ENCODE results near the gene DLGAP1. TPM values are rescaled to one million over a fixed set of nuclear protein-coding genes. Genes with fewer than 3 reads are reported as not detected.

Gene DLGAP1
- total RNA-seq, 1 experiment from 2014 or later: 0.39 TPM

DNA sequence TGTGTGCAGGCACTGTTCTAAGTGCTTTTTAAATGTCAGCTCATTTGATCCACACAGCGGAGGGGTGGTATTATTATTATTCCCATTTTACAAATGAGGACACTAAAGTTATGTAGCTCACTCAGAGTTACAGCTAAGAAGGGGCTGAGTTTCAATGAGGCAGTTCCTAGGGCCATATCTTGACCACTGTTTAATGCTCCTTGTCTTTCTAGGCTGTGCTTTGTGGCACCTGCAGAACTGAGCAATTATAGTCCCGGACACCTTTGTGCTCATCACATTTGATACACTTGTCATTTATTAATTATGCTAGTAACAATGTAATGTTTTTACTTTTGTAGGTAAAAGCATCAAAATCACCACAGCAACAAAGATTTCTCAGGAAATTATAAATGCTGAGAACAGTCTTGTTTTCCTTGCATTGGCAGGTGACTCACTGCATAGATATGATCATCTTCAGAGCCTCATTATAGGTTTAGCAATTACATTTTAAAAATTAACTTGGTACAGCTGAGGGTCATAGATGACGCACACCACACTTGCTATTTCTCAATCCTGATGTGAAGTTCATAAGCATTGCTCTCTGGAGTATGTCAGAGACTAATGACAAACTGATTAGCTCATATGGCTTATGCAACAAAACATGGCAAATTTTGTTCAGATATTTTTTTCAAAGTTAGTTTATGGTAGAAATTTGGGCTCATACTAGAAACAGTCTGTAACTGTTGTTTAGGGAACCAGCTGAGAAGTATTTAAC lies 638.3 kb downstream of the DLGAP1 start:
- CTCF ChIA-PET: no interaction called here
- ATAC-seq (no peak), DNase-seq (ENCODE audit: low read depth, low spot score) (no peak)
- no peaks in the 10 kb centered on the region for H3K36me3 ChIP-seq (ENCODE audit: control insufficient read depth in 1 of 2, insufficient read depth in 2 of 2, low read length in 2 of 2)
- no peak overlapping the region for H3K4me2 ChIP-seq (ENCODE audit: low read length)
- H3K9me3 ChIP-seq (ENCODE audit: control insufficient read depth in 1 of 2, insufficient read depth in 1 of 2, low read depth in 1 of 2, low read length in 2 of 2): no peaks in the 10 kb centered on the region
- TF ChIP-seq EZH2 (IDR thresholded peaks at IDR 0.05): no peak
- TF ChIP-seq JUND (IDR thresholded peaks at IDR 0.05): no peak
- TF ChIP-seq RAD21 (IDR thresholded peaks at IDR 0.05; ENCODE audit: low read depth): no peak
- TF ChIP-seq, protein P1, sequence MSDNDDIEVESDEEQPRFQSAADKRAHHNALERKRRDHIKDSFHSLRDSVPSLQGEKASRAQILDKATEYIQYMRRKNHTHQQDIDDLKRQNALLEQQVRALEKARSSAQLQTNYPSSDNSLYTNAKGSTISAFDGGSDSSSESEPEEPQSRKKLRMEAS (IDR thresholded peaks at IDR 0.05): no peak
- TF ChIP-seq, protein P2, sequence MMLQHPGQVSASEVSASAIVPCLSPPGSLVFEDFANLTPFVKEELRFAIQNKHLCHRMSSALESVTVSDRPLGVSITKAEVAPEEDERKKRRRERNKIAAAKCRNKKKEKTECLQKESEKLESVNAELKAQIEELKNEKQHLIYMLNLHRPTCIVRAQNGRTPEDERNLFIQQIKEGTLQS (IDR thresholded peaks at IDR 0.05): no peak
- no peak for TF ChIP-seq YY1 (IDR thresholded peaks at IDR 0.05; ENCODE audit: extremely low read depth, insufficient replicate concordance, low read depth, low read length)
- TF ChIP-seq FOSL1 (IDR thresholded peaks at IDR 0.05; ENCODE audit: low read depth): no peak
- TF ChIP-seq POLR2A (IDR thresholded peaks at IDR 0.05; ENCODE audit: borderline replicate concordance, extremely low read depth, insufficient read depth, insufficient read length): no peak
- TF ChIP-seq, protein P3, sequence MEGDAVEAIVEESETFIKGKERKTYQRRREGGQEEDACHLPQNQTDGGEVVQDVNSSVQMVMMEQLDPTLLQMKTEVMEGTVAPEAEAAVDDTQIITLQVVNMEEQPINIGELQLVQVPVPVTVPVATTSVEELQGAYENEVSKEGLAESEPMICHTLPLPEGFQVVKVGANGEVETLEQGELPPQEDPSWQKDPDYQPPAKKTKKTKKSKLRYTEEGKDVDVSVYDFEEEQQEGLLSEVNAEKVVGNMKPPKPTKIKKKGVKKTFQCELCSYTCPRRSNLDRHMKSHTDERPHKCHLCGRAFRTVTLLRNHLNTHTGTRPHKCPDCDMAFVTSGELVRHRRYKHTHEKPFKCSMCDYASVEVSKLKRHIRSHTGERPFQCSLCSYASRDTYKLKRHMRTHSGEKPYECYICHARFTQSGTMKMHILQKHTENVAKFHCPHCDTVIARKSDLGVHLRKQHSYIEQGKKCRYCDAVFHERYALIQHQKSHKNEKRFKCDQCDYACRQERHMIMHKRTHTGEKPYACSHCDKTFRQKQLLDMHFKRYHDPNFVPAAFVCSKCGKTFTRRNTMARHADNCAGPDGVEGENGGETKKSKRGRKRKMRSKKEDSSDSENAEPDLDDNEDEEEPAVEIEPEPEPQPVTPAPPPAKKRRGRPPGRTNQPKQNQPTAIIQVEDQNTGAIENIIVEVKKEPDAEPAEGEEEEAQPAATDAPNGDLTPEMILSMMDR (IDR thresholded peaks at IDR 0.05 in 2 of 3, conservative IDR thresholded peaks at IDR 0.05 in 1 of 3; ENCODE audit: borderline replicate concordance in 1 of 3, insufficient read depth in 1 of 3, low read depth in 2 of 3, low read length in 2 of 3): no peak
- no peak for TF ChIP-seq POLR2AphosphoS5 (IDR thresholded peaks at IDR 0.05; ENCODE audit: low read depth, low read length)
- TF ChIP-seq CEBPB (IDR thresholded peaks at IDR 0.05; ENCODE audit: low read depth): no peak
- TF ChIP-seq SRF (IDR thresholded peaks at IDR 0.05; ENCODE audit: low read depth): no peak
- no peak for TF ChIP-seq ZNF274 (IDR thresholded peaks at IDR 0.05; ENCODE audit: low read depth, low read length)
- TF ChIP-seq SIN3A (IDR thresholded peaks at IDR 0.05; ENCODE audit: low read depth): no peak
- peaks cover 2 to 5% of the 10 kb centered on the region in 2 experiments; a peak in 2 of 4 replicates for H3K4me1 ChIP-seq (ENCODE audit: control insufficient read depth in 1 of 2, insufficient read depth in 2 of 2, low read length in 2 of 2)
- no peaks in the 10 kb centered on the region for H4K20me1 ChIP-seq (ENCODE audit: insufficient read depth)
- intact Hi-C loops (cut with micrococcal nuclease): no loop called here
- POLR2A ChIA-PET: no interaction called here
- H3K9ac ChIP-seq (ENCODE audit: low read length): no peak overlapping the region
- H3K27ac ChIP-seq (ENCODE audit: low read depth, low read length): no peak overlapping the region
- no peaks in the 10 kb centered on the region for H3K27me3 ChIP-seq (ENCODE audit: insufficient read depth, low read length)
- RAD21 ChIA-PET (ENCODE audit: low non-redundant PET in 1 of 2, low total read pairs in 2 of 2, uncharacterized antibody in 2 of 2, unreplicated experiment in 2 of 2): no interaction called here
- no peaks in the 10 kb centered on the region for H3K79me2 ChIP-seq (ENCODE audit: insufficient read depth, low read length)
- BruUV-seq (replicated peaks): no TSS peak
- no peak overlapping the region for H3K4me3 ChIP-seq (replicated peaks in 1 of 2; ENCODE audit: low read depth in 1 of 2, low read length in 2 of 2)
- no peak overlapping the region for H2AFZ ChIP-seq (ENCODE audit: low read depth, low read length, poor library complexity, severe bottlenecking)
- no peaks in the 10 kb centered on the region for H3K9me2 ChIP-seq (ENCODE audit: insufficient read depth)

Data from HCT116 (cell line).